Heart right ventricle (tissue), 16 donors: ENCODE results near the gene GNG7. TPM values are rescaled to one million over a fixed set of nuclear protein-coding genes. Genes with fewer than 3 reads are reported as not detected.

ENCODE experiments used
- ATAC-seq, 8 donors: fragments of 200-7000 bp; cut with Tn5 transposase; one replicate each; pipeline ENCODE4 v1.9.1; 2020; ENCODE audit warnings: mild to moderate bottlenecking in 8 of 8, moderate library complexity in 8 of 8, moderate number of reproducible peaks in 1 of 8
- DNase-seq, 2 donors: peaks; one replicate each; pipeline ENCODE4 v3.0.0-alpha.2; 2020
- H3K27ac ChIP-seq, 10 donors: fragments of 200-600 bp; sonication (generic) in 2 of 10; one replicate each; pipeline versions ENCODE4 v1.5.0 to v1.8.0; 2020 to 2022; ENCODE audit warnings: mild to moderate bottlenecking in 3 of 10
- H3K27me3 ChIP-seq, 7 donors: fragments of 200-600 bp; one replicate each; pipeline ENCODE4 v1.8.0; 2021 to 2022; ENCODE audit warnings: mild to moderate bottlenecking in 2 of 7
- H3K36me3 ChIP-seq, 9 donors: fragments of 200-600 bp; sonication (generic) in 1 of 9; one replicate each; pipeline versions ENCODE4 v1.5.0 to v1.8.0; 2020 to 2022; ENCODE audit warnings: mild to moderate bottlenecking in 2 of 9
- H3K4me1 ChIP-seq, 9 donors: fragments of 200-600 bp; sonication (generic) in 1 of 9; one replicate each; pipeline versions ENCODE4 v1.5.0 to v1.8.0; 2020 to 2022; ENCODE audit warnings: mild to moderate bottlenecking in 4 of 9
- H3K4me3 ChIP-seq, 10 donors: fragments of 200-600 bp; sonication (generic) in 2 of 10; one replicate each; pipeline versions ENCODE4 v1.5.0 to v1.8.0; 2020 to 2022; ENCODE audit warnings: mild to moderate bottlenecking in 7 of 10, moderate library complexity in 2 of 10
- H3K9me3 ChIP-seq, 11 donors: fragments of 200-600 bp in 10 of 11; sonication (generic) in 2 of 11; one replicate each; pipeline versions ENCODE4 v1.5.0 to v1.8.0; 2013 to 2022; ENCODE audit warnings: mild to moderate bottlenecking in 2 of 11, control low read depth in 1 of 11, moderate library complexity in 1 of 11
- CTCF ChIP-seq, 9 donors: fragments of 200-600 bp; sonication (generic) in 2 of 9; IDR thresholded peaks; one replicate each; pipeline versions ENCODE4 v1.5.0 to v1.8.0; 2021 to 2022; ENCODE audit warnings: antibody characterized with exemption in 9 of 9, mild to moderate bottlenecking in 5 of 9, moderate library complexity in 1 of 9
- WGBS, 2 donors: extraction: QIAGEN DNeasy Blood & Tissue Kit; methylation state at CpG; one replicate each; pipeline ENCODE4 v1.1.7; 2013; ENCODE audit warnings: inconsistent platforms in 1 of 2; 5-methylcytosine and 5-hydroxymethylcytosine counted together
- intact Hi-C, 10 donors: fragments of 100-400 bp; cut with DNase I; formaldehyde crosslinking; loops; one replicate each; pipeline versions ENCODE4 v1.11.1 to v1.14.2; 2022
- polyA plus RNA-seq, 2 donors: library from polyadenylated mRNA; stranded (reverse); fragments of 200-250 nt; gene quantifications; one replicate each; pipeline ENCODE4 v1.2.3, GENCODE V29; 2013
- total RNA-seq, 10 donors: library from RNA; stranded (reverse); fragmentation: NEBNext Ultra II Directional in 3 of 10; extraction: Animal tissue kit (Norgen Biotek cat#: 25700) in 3 of 10; gene quantifications; one replicate each; pipeline versions ENCODE4 v1.2.1 to v1.2.4, GENCODE V29; 2021 to 2023
- donor health status: Arrhythmogenic right ventricular cardiomyopathy.
- donor health status: ischemic (EF 13 %, LVEDD 7.1; RV severe dilation, severe dysfunction).
- donor health status: healthy with polysubstance abuse.
- donor health status: DM: no; HTN: yes; CAD: no.
- donor health status: DM: no; HTN: no; CAD: no.
- donor health status: ischemic (EF 25% LVEDD 6.9; RV normal size, moderate dysfunction).
- donor health status: ischemic (EF 25% LVEDD 5.7; RV mildly dilated, moderate dysfunction).
- donor health status: healthy.
- donor health status: DM: yes; HTN: yes; CAD: no.
- donor health status: Ischemic cardiomyopathy.
- donor health status: ischemic (EF 35%, LVEDD 5.7; RV mildly dilated, moderate dysfunction).
- donor health status: nonischemic (EF 11% LVEDD 7.7; RV severe dilation, severe dysfunction).
- donor health status: DM: yes; HTN: yes; CAD: no.
- donor health status: PGD.
- donor health status: ischemic (EF 29% LVEDD 5.4; RV normal size, mild dysfunction).
- donor health status: nonischemic (EF 23%, LVEDD 6.1; RV moderate dilation, normal function).

The GNG7 gene
- total and polyA plus RNA-seq, 12 donors = 8.4 to 56.9 (median 39.1) TPM

- Histone ChIP-seq H3K9me3 (peaks cover 0 to 19% (median 11%) of the 10 kb centered on the region in 11 donors), H3K36me3 (no peaks in the 10 kb centered on the region), H3K27ac (peak overlapping the region; percentile 74 to 93 (median 81)), H3K4me1 (peaks cover 3 to 76% (median 15%) of the 10 kb centered on the region in 9 donors), H3K4me3 (peak overlapping the region in 8 of 10 donors; percentile 10 to 36 (median 22)), H3K27me3 (peaks cover 0 to 8% (median 0%) of the 10 kb centered on the region in 7 donors)
- TF ChIP-seq CTCF (IDR thresholded peaks at IDR 0.05) = no peak
- 28 to 34% methylated on average over 28 of the region's 28 CpGs for WGBS, 2 donors
- intact Hi-C loops = no loop called here
- DNase-seq (peak in 1 of 2 donors; percentile 58), ATAC-seq (peak in 7 of 8 donors; percentile 39 to 88 (median 50))
Measured at GRCh38 chr19:2634228-2634951, 68.1 kb downstream of the GNG7 start.

- no peak for DNase-seq
- no peak for TF ChIP-seq CTCF (IDR thresholded peaks at IDR 0.05)
- peak overlapping the region in 9 of 10 donors; percentile 77 to 93 (median 81) for H3K27ac ChIP-seq
- peaks cover 3 to 82% (median 15%) of the 10 kb centered on the region in 9 donors for H3K4me1 ChIP-seq
- 85 to 91% methylated on average over 12 of the region's 12 CpGs for WGBS, 2 donors
- intact Hi-C loops = no loop called here
- H3K4me3 ChIP-seq = peak overlapping the region in 1 of 10 donors; percentile 16
- no peaks in the 10 kb centered on the region for H3K36me3 ChIP-seq
- no peak for ATAC-seq
- peaks cover 0 to 8% (median 0%) of the 10 kb centered on the region in 7 donors for H3K27me3 ChIP-seq
- H3K9me3 ChIP-seq = peaks cover 0 to 19% (median 11%) of the 10 kb centered on the region in 11 donors
Measured at GRCh38 chr19:2633693-2634075, 68.8 kb downstream of the GNG7 start.

GRCh38 chr19:2631213-2631821 lies 71.2 kb downstream of the GNG7 start:
- DNase-seq = no peak
- Histone ChIP-seq H3K4me1 (peaks cover 6 to 86% (median 22%) of the 10 kb centered on the region in 9 donors), H3K27ac (peak overlapping the region in 2 of 10 donors; percentile 20 to 91), H3K27me3 (no peaks in the 10 kb centered on the region), H3K36me3 (no peaks in the 10 kb centered on the region), H3K4me3 (no peak overlapping the region), H3K9me3 (peaks cover 0 to 19% (median 11%) of the 10 kb centered on the region in 11 donors)
- no peak for ATAC-seq
- intact Hi-C loops = no loop called here
- no peak for TF ChIP-seq CTCF (IDR thresholded peaks at IDR 0.05)
- WGBS, 2 donors = 82% methylated on average over 4 of the region's 4 CpGs

- DNase-seq (no peak), ATAC-seq (no peak)
- 97 to 98% methylated on average over 6 of the region's 6 CpGs for WGBS, 2 donors
- Histone ChIP-seq H3K27me3 (no peaks in the 10 kb centered on the region), H3K4me3 (no peak overlapping the region), H3K4me1 (peaks cover 4 to 91% (median 25%) of the 10 kb centered on the region in 9 donors), H3K36me3 (no peaks in the 10 kb centered on the region), H3K9me3 (peaks cover 0 to 19% (median 11%) of the 10 kb centered on the region in 11 donors), H3K27ac (peak overlapping the region in 5 of 10 donors; percentile 43 to 91 (median 54))
- intact Hi-C loops = no loop called here
- TF ChIP-seq CTCF (IDR thresholded peaks at IDR 0.05) = no peak
Measured at GRCh38 chr19:2630352-2631001, 72.0 kb downstream of the GNG7 start.
